ENCODE measurements around the gene SLC50A1.

The SLC50A1 gene

DNA sequence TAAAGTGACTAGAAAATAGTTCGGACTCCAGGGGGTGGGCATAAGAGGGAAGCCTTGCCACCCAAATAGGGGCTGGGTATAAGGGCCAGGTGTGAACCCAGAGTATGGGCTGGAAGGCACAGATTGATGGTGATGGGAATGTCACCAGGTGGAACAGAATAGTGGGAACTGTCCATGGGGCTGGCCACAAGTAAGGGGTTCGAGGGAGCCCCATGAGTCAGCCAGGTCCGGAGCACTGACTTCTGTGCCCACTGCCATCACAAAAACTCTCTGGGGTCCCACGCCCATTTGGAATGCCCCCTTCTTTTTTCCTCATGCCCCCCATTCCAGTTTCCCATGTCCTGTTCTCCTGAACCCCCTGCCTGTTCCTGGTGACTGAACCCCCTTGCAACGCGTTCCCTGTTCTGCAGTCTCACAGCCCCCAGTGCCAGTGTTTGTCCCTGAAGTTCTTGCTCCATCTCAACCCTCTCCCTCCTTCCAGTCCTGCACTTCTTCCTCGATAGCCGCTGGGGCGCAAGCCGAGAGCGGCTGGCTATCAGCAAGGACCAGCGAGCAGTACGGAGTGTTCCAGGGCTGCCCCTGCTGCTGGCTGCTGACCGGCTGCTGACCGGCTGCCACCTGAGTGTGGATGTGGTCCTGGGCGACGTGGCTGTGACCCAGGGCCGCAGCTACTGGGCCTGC lies 45.9 kb downstream of the SLC50A1 start:
- no peak overlapping the region for H3K4me3 ChIP-seq (ENCODE audit: low read length)
- no peak for DNase-seq (ENCODE audit: low read depth)
- TF ChIP-seq, protein P1, sequence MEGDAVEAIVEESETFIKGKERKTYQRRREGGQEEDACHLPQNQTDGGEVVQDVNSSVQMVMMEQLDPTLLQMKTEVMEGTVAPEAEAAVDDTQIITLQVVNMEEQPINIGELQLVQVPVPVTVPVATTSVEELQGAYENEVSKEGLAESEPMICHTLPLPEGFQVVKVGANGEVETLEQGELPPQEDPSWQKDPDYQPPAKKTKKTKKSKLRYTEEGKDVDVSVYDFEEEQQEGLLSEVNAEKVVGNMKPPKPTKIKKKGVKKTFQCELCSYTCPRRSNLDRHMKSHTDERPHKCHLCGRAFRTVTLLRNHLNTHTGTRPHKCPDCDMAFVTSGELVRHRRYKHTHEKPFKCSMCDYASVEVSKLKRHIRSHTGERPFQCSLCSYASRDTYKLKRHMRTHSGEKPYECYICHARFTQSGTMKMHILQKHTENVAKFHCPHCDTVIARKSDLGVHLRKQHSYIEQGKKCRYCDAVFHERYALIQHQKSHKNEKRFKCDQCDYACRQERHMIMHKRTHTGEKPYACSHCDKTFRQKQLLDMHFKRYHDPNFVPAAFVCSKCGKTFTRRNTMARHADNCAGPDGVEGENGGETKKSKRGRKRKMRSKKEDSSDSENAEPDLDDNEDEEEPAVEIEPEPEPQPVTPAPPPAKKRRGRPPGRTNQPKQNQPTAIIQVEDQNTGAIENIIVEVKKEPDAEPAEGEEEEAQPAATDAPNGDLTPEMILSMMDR (conservative IDR thresholded peaks at IDR 0.05; ENCODE audit: low read length), result no peak

DNA sequence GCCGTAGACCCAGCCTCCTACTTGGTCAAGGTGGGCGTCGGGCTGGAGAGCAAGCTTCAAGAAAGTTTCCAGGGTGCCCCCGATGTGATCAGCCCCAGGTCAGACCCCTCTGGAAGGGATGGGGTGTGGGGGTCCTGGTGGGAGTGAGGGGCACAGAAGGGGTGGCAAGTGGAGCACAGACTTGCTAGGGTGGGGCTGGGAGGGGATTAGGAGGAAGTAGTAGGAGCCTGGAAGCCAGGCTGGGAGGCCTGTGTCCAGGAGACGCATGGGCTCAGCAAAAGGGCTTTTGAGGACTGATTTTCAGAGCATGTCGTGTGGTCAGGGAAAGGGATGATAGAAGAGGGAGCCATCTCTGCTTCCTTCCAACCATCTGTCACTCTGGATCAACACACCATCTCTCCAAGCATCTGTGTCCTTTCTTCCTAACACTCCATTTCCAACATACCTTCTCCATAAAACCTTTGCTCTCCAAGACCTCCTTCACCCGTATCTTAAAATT lies 46.4 kb downstream of the SLC50A1 start:
- no peak for DNase-seq (ENCODE audit: low read depth)
- TF ChIP-seq, protein P1 (conservative IDR thresholded peaks at IDR 0.05; ENCODE audit: low read length), result no peak
- no peak overlapping the region for H3K4me3 ChIP-seq (ENCODE audit: low read length)

DNA sequence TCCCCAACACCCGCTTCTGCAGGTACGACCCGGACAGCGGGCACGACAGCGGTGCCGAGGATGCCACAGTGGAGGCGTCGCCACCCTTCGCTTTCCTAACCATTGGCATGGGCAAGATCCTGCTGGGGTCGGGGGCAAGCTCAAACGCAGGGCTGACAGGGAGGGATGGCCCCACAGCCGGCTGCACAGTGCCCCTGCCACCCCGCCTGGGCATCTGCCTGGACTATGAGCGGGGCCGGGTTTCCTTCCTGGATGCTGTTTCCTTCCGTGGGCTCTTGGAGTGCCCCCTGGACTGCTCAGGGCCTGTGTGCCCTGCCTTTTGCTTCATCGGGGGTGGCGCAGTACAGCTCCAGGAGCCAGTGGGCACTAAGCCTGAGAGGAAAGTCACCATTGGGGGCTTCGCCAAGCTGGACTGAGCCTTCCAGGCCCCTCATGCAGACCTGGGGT lies 48.1 kb downstream of the SLC50A1 start:
- DNase-seq (ENCODE audit: low read depth), result no peak
- H3K4me3 ChIP-seq (ENCODE audit: low read length), result no peak overlapping the region

DNA sequence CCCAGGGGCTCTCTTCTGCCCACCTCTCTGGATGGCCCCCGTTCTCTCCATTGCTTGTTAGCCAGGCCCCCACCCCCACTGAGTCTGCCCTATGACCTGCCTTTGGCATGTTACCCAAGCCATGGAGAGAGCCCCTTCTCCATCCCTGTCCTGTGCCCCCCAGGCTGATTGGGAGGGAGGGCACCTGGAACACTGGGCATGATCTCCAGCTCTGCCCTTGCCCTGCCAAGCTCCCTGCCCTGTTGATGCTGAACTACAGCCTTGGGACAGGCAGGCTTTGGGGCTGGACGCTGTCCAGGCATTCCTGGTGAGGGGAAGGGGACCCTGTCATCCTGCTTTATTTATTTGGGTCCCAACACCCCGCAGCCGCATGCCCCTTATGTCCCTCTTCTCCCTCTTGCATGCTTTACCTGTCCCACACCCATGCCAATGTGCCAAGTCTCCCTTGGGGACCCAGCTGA lies 48.7 kb downstream of the SLC50A1 start:
- TF ChIP-seq, protein P1 (conservative IDR thresholded peaks at IDR 0.05; ENCODE audit: low read length), result no peak
- no peak for DNase-seq (ENCODE audit: low read depth)
- no peak overlapping the region for H3K4me3 ChIP-seq (ENCODE audit: low read length)

More for the DNA sequence above, 48.1 kb downstream of the SLC50A1 start:
- TF ChIP-seq, protein P1 (conservative IDR thresholded peaks at IDR 0.05; ENCODE audit: low read length), result no peak

DNA sequence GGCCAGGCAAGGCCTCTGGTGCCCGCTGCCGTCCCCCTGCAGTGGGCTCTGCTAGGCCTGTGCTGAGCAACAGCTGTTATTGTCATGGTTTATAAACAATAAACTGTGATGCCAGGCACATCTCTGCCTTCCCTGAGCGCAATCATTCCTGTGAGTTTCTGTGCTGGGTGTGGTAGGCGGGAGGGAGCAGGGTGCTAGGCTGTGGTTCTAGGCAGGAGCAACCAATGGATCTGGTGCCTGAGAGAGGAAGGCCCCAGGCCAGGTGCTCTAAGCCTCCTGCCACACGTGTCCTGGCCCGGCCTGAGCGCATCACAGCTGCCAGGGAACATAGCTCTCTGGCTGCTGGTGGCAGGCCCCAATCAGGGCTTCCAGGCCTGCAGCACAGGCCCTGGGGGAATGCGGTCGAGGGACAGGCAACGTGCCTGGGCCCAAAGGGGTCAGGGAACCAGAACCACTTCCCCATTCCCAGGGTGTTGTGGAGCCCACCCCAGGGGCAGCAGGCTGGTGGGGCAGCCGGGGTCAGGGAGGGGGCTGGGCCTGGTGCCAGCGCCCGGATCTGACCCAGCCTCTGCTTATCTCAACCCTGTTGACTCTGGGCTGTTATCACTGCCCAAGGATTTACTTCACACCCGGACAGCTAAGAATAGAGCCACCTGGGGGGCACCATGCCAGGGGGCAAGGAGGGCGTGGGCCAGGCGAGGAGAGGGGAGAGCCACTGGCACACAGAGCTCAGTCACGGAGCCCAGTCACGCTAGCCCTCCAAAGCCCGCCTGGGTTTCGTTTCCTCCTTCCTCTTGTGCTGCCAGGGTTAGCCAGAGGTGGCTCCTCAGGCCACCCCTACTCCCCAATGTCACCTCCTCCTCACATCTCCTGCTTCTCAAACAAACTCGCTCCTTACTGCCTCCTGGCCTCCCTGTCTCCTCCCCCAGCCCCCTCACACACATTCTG lies 49.5 kb downstream of the SLC50A1 start:
- H3K4me3 ChIP-seq (ENCODE audit: low read length), result no peak overlapping the region
- DNase-seq (ENCODE audit: low read depth), result no peak
- TF ChIP-seq, protein P1 (conservative IDR thresholded peaks at IDR 0.05; ENCODE audit: low read length), result no peak

DNA sequence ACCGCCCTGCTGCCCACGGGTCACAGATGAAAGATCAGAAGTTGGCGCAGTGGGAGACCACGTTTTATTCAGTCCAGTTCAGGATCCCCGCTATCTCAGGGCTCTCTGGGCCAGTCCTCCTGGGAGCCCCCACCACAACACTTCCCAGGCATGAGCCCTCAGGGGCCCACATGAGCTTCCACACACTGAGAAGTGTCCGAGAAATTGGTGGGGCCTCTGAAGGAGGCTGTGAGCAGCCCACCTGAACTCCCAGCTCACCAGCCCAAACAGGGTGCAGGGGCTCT lies 50.1 kb downstream of the SLC50A1 start:
- DNase-seq (ENCODE audit: low read depth), result no peak
- H3K4me3 ChIP-seq (ENCODE audit: low read length), result no peak overlapping the region
- TF ChIP-seq, protein P1 (conservative IDR thresholded peaks at IDR 0.05; ENCODE audit: low read length), result no peak

Data from AG10803 (cell line).